Fibroblast of skin of right biceps (primary cell): ENCODE data around the gene PHETA2.
A peak's percentile ranks its signal among the peaks of the same experiment; 100 is the strongest.
"Not testable (repeated sequence)": the region's sequence is repeated elsewhere in the genome, so short reads cannot be mapped to it uniquely, and the experiment has no call there.

Experiments
- DNase-seq: peaks from one replicate; pipeline ENCODE4 v3.0.0-alpha.2; 2013

The PHETA2 gene

GRCh38 chr22:42070517-42071422, 3.3 kb upstream of the PHETA2 start, which contains the start of gene NAGA:
Gene NAGA (minus strand): TSS chr22:42070812. CDS start chr22:42070297, 515 bp downstream.
- peak; percentile 96 for DNase-seq

- DNase-seq = not testable (repeated sequence)
These were observed 2.5 kb upstream of the PHETA2 start for GRCh38 chr22:42071508-42071907.

GRCh38 chr22:42072606-42073330, 1.3 kb upstream of the PHETA2 start:
- no peak for DNase-seq

GRCh38 chr22:42073621-42074041, 417 bp upstream of the PHETA2 start:
- DNase-seq = no peak

- DNase-seq = no peak
These were observed 1.0 kb downstream of the PHETA2 start for GRCh38 chr22:42074846-42075676.

GRCh38 chr22:42076764-42077485, 2.9 kb downstream of the PHETA2 start:
- no peak for DNase-seq

GRCh38 chr22:42077486-42078125, 3.6 kb downstream of the PHETA2 start:
- no peak for DNase-seq

- no peak for DNase-seq
These were observed 4.6 kb downstream of the PHETA2 start for GRCh38 chr22:42078469-42079318.

- peak; percentile 99 for DNase-seq
These were observed 5.5 kb downstream of the PHETA2 start, which contains the start of gene SMDT1 for GRCh38 chr22:42079319-42080251. Gene SMDT1 (plus strand): TSS chr22:42079700. CDS start chr22:42079769, 69 bp downstream.

GRCh38 chr22:42080287-42080686, 6.2 kb downstream of the PHETA2 start:
- DNase-seq = peak; percentile 30

- DNase-seq = no peak
These were observed 9.1 kb downstream of the PHETA2 start for GRCh38 chr22:42083119-42083518.

GRCh38 chr22:42084874-42085273, 10.8 kb downstream of the PHETA2 start:
- no peak for DNase-seq

- DNase-seq = no peak
These were observed 12.0 kb downstream of the PHETA2 start for GRCh38 chr22:42086051-42086450.

GRCh38 chr22:42090596-42091454, 16.8 kb downstream of the PHETA2 start, which contains the start of gene NDUFA6:
Gene NDUFA6 (minus strand): TSS chr22:42090772. CDS start chr22:42090744, 28 bp downstream.
- peak; percentile 99 for DNase-seq

- no peak for DNase-seq
These were observed 17.4 kb downstream of the PHETA2 start for GRCh38 chr22:42091455-42091782.

- DNase-seq = no peak
These were observed 27.2 kb downstream of the PHETA2 start for GRCh38 chr22:42101199-42101598.

GRCh38 chr22:42104332-42104860, 30.3 kb downstream of the PHETA2 start:
- DNase-seq = not testable (repeated sequence)

GRCh38 chr22:42108848-42109247, 34.8 kb downstream of the PHETA2 start:
- DNase-seq = no peak
